ENCODE measurements around the gene PRELP. TPM values are rescaled to one million over a fixed set of nuclear protein-coding genes. Genes with fewer than 3 reads are reported as not detected.
"Not testable (repeated sequence)": the region's sequence is repeated elsewhere in the genome, so short reads cannot be mapped to it uniquely, and the experiment has no call there.

The PRELP gene
- total RNA-seq, 1 experiment from 2014 or later, result not detected

DNA sequence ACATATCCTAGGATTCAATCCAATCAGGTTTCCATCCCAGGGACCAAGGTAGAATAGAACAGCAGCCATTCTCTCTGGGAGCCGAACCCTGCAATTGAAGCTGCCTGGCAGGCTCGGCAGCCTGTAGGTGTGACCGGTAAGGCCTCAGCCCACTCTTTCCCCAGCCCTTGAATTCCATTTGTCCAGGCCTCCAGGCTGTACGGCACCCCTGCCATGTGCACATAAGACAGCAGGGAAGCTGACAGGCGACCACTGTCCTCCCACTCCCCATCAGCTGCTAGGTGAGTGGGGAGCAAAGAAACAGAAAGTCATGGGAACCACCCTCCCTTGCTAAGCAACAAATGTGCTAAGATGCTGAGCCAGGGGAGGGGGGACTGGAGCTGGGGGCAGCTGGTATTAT, 41.3 kb downstream of the PRELP start:
- DNase-seq (ENCODE audit: low read depth, low spot score), result no peak
- intact Hi-C loops (cut with micrococcal nuclease; ENCODE audit: unreplicated experiment), result loop anchor here (10.0 kb wide), 1 partner anchor 108 kb away; the partner anchor contains the start of gene ATP2B4
- in situ Hi-C loops (cut with HindIII; ENCODE audit: low pct_unique_long_range_greater_than_20kb, low sequenced_read_pairs), result no loop called here
- TF ChIP-seq REST (IDR thresholded peaks at IDR 0.05; ENCODE audit: insufficient read depth in 1 of 2, low read depth in 2 of 2, low read length in 1 of 2) (no peak), TCF7L2 (IDR thresholded peaks at IDR 0.05; ENCODE audit: low read depth, low read length) (no peak), CTCF (IDR thresholded peaks at IDR 0.05) (no peak), POLR2AphosphoS5 (IDR thresholded peaks at IDR 0.05; ENCODE audit: low read depth, low read length) (no peak), SIN3A (IDR thresholded peaks at IDR 0.05; ENCODE audit: borderline replicate concordance, insufficient read depth, low read depth, low read length) (no peak)
- Histone ChIP-seq H3K9me3 (ENCODE audit: control insufficient read depth, insufficient read depth, low read depth, low read length) (no peaks in the 10 kb centered on the region), H3K4me3 (ENCODE audit: low read depth in 2 of 2, low read length in 2 of 2) (no peak overlapping the region), H3K4me1 (ENCODE audit: control insufficient read depth, insufficient read depth, low read length) (peaks cover 14% of the 10 kb centered on the region), H3K27me3 (ENCODE audit: control insufficient read depth, insufficient read depth, low read length) (no peaks in the 10 kb centered on the region), H3K27ac (ENCODE audit: low read length) (no peak overlapping the region), H3K36me3 (ENCODE audit: control insufficient read depth, insufficient read depth, low read length) (no peaks in the 10 kb centered on the region)
- ChIA-PET POLR2A (interaction anchor here (0.5 kb wide), 1 partner anchor 298 kb away, joined by 3 read pairs; no protein-coding TSS in a partner anchor), CTCF (no interaction called here)
- ATAC-seq, result no peak
- no TSS peak for BruUV-seq (replicated peaks)

DNA sequence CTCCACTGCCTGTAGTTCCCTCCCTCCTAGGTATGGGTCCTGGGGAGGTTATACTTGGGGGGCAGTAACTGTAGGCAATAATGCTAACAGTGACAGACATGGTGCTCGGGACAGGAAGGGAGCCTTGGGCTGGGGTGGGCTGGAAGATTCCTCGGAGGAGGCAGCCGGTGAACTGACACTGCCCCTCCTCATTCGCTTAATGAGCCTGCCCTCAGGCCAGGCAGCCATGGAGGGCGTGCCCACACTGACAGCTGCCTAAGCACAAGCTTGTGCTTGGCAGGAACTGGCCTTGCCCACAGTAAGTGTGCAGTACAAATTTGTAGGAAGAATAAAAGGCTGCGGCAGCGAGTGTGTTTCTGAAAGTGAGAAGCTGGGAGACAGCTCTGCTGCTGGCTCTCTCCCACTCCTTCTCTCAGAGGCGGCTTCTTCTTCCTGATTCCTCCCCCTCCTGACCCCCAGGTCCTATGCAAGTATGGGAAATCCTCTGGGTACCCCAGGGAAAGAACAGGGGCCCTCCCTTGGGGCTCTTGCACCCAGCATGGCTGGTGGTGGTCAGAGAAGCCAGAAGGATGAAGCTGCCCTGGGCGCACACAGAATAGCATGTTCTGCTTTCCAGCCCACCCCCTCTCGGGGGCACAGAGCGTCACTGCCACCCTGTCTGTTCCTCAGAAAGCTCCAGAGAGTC, 42.0 kb downstream of the PRELP start:
- Histone ChIP-seq H3K4me1 (ENCODE audit: control insufficient read depth, insufficient read depth, low read length) (peaks cover 9% of the 10 kb centered on the region), H3K9me3 (ENCODE audit: control insufficient read depth, insufficient read depth, low read depth, low read length) (no peaks in the 10 kb centered on the region), H3K36me3 (ENCODE audit: control insufficient read depth, insufficient read depth, low read length) (no peaks in the 10 kb centered on the region), H3K27ac (ENCODE audit: low read length) (no peak overlapping the region), H3K4me3 (ENCODE audit: low read depth in 2 of 2, low read length in 2 of 2) (no peak overlapping the region), H3K27me3 (ENCODE audit: control insufficient read depth, insufficient read depth, low read length) (no peaks in the 10 kb centered on the region)
- intact Hi-C loops (cut with micrococcal nuclease; ENCODE audit: unreplicated experiment), result loop anchor here (10.0 kb wide), 1 partner anchor 107 kb away; the partner anchor contains the start of gene ATP2B4
- ChIA-PET CTCF (no interaction called here), POLR2A (interaction anchor here (0.5 kb wide), 1 partner anchor 297 kb away, joined by 3 read pairs; no protein-coding TSS in a partner anchor)
- TF ChIP-seq TCF7L2 (IDR thresholded peaks at IDR 0.05; ENCODE audit: low read depth, low read length) (no peak), SIN3A (IDR thresholded peaks at IDR 0.05; ENCODE audit: borderline replicate concordance, insufficient read depth, low read depth, low read length) (no peak), POLR2AphosphoS5 (IDR thresholded peaks at IDR 0.05; ENCODE audit: low read depth, low read length) (no peak), REST (IDR thresholded peaks at IDR 0.05; ENCODE audit: insufficient read depth in 1 of 2, low read depth in 2 of 2, low read length in 1 of 2) (no peak), CTCF (IDR thresholded peaks at IDR 0.05) (no peak)
- BruUV-seq (replicated peaks), result no TSS peak
- in situ Hi-C loops (cut with HindIII; ENCODE audit: low pct_unique_long_range_greater_than_20kb, low sequenced_read_pairs), result no loop called here
- DNase-seq (ENCODE audit: low read depth, low spot score) (no peak), ATAC-seq (no peak)

- H3K4me1 ChIP-seq (ENCODE audit: control insufficient read depth, insufficient read depth, low read length); ATAC-seq; H3K36me3 ChIP-seq (ENCODE audit: control insufficient read depth, insufficient read depth, low read length); POLR2A ChIA-PET; DNase-seq (ENCODE audit: low read depth, low spot score); in situ Hi-C loops (cut with HindIII; ENCODE audit: low pct_unique_long_range_greater_than_20kb, low sequenced_read_pairs); H3K27ac ChIP-seq (ENCODE audit: low read length); H3K4me3 ChIP-seq (ENCODE audit: low read depth in 2 of 2, low read length in 2 of 2); H3K9me3 ChIP-seq (ENCODE audit: control insufficient read depth, insufficient read depth, low read depth, low read length); H3K27me3 ChIP-seq (ENCODE audit: control insufficient read depth, insufficient read depth, low read length); BruUV-seq (replicated peaks): not testable (repeated sequence)
- intact Hi-C loops (cut with micrococcal nuclease; ENCODE audit: unreplicated experiment), result loop anchor here (10.0 kb wide), 1 partner anchor 107 kb away; the partner anchor contains the start of gene ATP2B4
- CTCF ChIA-PET, result interaction anchor here (0.5 kb wide), 1 partner anchor 119 kb away, joined by 4 read pairs; no protein-coding TSS in a partner anchor
Measured at GRCh38 chr1:203518139-203518538, 42.5 kb downstream of the PRELP start.
